Stimulated activated CD4-positive, alpha-beta T cell treated with anti-CD3 and anti-CD28 coated beads, Interleukin-15, amount 100 ng/mL, for 1 hour (primary cell): ENCODE measurements around the gene DBET.
"Not testable (repeated sequence)": the region's sequence is repeated elsewhere in the genome, so short reads cannot be mapped to it uniquely, and the experiment has no call there.

Experiments
- DNase-seq, 2 donors: peaks; one replicate each; pipeline ENCODE4 v3.0.0-alpha.2; 2020; ENCODE audit warnings: low read depth in 1 of 2, low spot score in 1 of 2

Gene DBET

GRCh38 chr4:190049378-190050239, 14.7 kb upstream of the DBET start:
- not testable (repeated sequence) for DNase-seq

- not testable (repeated sequence) for DNase-seq
Measured at GRCh38 chr4:190058997-190059396, 5.3 kb upstream of the DBET start.

- not testable (repeated sequence) for DNase-seq
Measured at GRCh38 chr4:190064805-190065204, 503 bp downstream of the DBET start.

DNA sequence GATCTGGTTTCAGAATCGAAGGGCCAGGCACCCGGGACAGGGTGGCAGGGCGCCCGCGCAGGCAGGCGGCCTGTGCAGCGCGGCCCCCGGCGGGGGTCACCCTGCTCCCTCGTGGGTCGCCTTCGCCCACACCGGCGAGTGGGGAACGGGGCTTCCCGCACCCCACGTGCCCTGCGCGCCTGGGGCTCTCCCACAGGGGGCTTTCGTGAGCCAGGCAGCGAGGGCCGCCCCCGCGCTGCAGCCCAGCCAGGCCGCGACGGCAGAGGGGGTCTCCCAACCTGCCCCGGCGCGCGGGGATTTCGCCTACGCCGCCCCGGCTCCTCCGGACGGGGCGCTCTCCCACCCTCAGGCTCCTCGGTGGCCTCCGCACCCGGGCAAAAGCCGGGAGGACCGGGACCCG, 4.0 kb downstream of the DBET start:
- not testable (repeated sequence) for DNase-seq

DNA sequence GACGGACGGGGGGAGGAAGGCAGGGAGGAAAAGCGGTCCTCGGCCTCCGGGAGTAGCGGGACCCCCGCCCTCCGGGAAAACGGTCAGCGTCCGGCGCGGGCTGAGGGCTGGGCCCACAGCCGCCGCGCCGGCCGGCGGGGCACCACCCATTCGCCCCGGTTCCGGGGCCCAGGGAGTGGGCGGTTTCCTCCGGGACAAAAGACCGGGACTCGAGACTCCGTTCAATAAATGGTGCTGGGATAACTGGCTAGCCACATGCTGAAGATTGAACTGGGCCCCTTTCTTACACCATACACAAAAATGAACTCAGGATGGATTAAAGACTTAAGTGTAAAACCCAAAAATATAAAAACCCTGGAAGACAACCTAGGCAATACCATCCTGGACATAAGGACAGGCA, 28.8 kb downstream of the DBET start:
- DNase-seq = not testable (repeated sequence)

GRCh38 chr4:190094031-190094430, 29.7 kb downstream of the DBET start:
- DNase-seq = not testable (repeated sequence)

- not testable (repeated sequence) for DNase-seq
Measured at GRCh38 chr4:190095335-190095734, 31.0 kb downstream of the DBET start.

- DNase-seq = not testable (repeated sequence)
Measured at GRCh38 chr4:190099605-190100004, 35.3 kb downstream of the DBET start.

DNA sequence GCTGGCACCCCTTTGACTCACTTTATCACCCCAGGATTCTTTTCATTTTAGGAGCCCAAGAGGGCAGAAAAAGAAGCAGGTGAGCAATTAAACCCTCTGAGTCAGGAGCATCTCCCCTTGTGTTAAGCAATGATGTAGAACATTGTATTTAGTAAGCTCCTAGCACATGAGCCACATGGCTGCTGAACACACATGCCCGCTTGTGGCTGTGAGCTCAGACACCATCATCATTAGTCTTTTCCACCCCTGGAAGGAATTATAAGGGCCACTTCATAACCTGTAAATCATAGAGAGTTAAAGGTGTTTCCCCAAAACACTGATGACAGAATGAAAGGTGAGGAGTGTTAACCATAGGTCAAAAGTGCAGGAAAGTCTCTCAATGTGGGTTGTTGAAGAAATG, 37.2 kb downstream of the DBET start:
- DNase-seq = not testable (repeated sequence)

DNA sequence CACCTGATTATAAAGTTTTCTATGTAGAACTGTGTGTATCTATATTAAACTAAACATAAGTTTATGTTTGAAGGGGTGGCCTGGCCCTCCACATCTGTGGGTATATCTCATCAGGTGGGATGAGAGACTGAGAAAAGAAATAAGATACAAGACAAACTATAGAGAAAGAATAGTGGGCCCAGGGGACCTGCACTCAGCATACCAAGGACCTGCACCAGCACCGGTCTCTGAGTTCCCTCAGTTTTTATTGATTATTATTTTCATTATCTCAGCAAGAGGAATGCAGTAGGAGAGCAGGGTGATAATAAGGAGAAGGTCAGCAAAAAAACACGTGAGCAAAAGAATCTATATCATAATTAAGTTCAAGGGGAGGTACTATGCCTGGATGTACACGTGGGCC, 41.9 kb downstream of the DBET start:
- DNase-seq = not testable (repeated sequence)

DNA sequence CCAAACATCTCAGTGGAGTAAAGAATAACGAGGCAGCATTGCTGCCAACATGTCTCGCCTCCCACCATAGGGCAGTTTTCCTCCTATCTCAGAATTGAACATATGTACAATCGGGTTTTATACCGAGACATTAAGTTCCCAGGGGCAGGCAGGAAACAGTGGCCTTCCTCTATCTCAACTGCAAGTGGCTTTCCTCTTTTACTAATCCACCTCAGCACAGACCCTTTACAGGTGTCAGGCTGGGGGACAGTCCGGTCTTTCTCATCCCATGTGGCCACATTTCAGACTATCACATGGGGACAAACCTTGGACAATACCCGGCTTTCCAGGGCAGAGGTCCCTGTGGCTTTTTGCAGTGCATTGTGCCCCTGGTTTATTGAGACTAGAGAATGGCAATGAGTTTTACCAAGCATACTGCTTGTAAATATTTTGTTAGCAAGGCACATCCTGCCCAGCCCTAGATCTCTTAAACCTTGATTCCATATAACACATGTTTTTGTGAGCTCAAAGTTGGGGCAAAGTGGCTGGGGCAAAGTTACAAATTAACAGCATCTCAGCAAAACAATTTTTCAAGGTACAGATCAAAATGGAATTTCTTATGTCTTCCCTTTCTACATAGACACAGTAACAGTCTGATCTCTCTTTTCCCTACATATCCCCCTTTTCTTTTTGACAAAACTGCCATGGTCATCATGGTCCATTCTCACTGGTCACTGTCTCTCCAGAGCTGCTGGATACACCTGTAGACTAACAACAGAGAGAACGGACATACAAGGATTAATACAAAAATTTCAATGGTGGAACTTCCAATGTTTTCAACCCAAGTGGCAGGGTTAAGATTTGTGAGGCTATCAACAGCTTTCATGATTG, 42.5 kb downstream of the DBET start:
- not testable (repeated sequence) for DNase-seq

GRCh38 chr4:190107766-190108485, 43.6 kb downstream of the DBET start:
- not testable (repeated sequence) for DNase-seq

DNA sequence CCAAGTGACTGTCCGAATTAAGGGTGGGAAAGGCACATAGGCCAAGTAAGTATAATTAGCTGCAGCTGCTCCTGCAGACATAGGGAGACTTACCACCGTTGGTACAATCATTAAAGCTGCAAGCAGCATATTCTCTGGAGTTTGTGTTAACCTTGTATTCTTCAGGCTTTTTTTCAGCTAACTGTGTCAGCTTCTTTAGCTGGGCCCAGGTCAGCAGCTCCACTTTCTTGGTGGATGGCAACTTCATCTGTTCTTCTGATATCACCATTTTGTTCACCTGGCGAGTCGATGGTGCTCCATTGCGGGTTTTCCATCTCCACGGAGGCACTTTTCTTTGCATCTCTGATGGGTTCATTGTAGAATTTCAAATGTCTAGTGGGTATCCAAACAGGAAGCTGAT, 44.5 kb downstream of the DBET start:
- not testable (repeated sequence) for DNase-seq

DNA sequence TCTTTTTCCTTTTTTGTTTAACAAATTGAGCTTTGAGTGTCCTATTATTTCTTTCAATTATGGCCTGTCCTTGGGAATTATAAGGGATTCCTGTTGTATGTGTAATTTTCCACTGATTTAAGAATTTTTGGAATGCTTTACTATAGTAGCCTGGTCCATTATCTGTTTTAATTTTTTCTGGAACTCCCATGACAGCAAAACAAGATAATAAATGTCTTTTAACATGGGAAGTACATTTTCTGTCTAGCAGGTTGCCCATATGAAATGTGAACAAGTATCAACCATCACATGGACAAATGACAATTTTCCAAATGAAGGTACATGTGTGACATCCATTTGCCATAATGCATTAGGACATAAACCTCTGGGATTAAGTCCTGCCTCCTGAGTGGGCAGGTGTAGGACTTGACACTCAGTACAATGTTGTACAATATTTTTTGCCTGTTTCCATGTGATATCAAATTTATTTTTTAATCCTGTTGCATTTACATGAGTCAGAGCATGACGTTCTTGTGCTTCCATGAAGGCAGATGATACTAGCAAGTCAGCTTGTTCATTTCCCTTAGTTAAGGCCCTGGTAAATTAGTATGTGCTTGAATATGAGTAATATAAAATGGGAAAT, 45.2 kb downstream of the DBET start:
- not testable (repeated sequence) for DNase-seq

GRCh38 chr4:190110033-190110432, 45.7 kb downstream of the DBET start:
- not testable (repeated sequence) for DNase-seq

- not testable (repeated sequence) for DNase-seq
Measured at GRCh38 chr4:190110570-190111295, 46.4 kb downstream of the DBET start.

DNA sequence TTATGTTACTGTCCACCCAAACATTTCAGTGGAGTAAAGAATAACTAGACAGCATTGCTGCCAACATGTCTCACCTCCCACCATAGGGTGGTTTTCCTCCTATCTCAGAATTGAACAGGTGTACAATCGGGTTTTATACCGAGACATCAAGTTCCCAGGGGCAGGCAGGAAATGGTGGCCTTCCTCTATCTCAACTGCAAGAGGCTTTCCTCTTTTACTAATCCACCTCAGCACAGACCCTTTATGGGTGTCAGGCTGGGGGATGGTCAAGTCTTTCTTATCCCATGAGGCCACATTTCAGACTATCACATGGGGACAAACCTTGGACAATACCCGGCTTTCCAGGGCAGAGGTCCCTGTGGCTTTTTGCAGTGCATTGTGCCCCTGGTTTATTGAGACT, 48.6 kb downstream of the DBET start:
- not testable (repeated sequence) for DNase-seq

DNA sequence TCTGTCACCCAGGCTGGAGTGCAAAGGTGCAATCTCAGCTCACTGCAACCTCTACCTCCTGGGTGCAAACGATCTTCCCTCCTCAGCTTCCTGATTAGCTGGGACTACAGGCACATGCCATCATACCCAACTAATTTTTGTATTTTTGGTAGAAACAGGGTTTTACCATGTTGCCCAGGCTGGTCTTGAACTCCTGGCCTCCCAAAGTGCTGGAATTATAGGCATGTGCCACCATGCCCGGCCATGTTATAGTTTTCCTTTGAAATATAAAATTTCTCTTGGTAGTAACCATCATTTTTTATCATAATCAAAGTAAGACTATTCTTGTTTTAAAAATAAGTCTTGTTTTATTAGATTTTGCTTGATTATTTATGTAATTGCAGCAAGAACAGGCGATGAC, 50.7 kb downstream of the DBET start:
- not testable (repeated sequence) for DNase-seq
